Measurements from ENCODE around the gene CFDP1. TPM values are rescaled to one million over a fixed set of nuclear protein-coding genes. Genes with fewer than 3 reads are reported as not detected.

Gene CFDP1
- total RNA-seq, 1 experiment from 2014 or later = 77.6 TPM

DNA sequence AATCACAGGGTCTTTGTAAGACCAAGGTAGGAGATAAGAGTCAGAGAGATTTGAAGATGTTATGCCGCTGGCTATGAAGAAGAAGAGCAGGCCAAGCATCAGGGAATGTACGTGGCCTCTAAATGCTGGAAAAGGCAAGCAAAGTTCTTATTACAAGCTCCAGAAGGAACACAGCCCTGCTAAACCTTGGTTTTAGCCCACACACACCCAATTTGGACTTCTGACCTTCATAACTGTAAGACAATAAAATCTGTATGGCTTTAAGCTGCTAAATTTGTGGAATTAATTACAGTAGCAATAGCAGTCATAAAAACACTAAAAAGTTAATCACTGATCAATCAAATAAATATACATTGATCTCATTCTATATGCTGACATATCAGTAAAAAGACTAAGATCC lies 25.1 kb upstream of the CFDP1 start:
- Mint-ChIP-seq H3K9me3 (ENCODE audit: unreplicated experiment) (no peaks in the 10 kb centered on the region), H3K27me3 (ENCODE audit: insufficient read depth, unreplicated experiment) (no peaks in the 10 kb centered on the region), H3K4me3 (ENCODE audit: unreplicated experiment) (no peak overlapping the region), H3K27ac (ENCODE audit: unreplicated experiment) (no peak overlapping the region), H3K4me1 (ENCODE audit: low read depth, unreplicated experiment) (peaks cover 12% of the 10 kb centered on the region), H3K36me3 (ENCODE audit: insufficient read depth, unreplicated experiment) (peaks cover 11% of the 10 kb centered on the region)
- Histone ChIP-seq H3K9me3 (no peaks in the 10 kb centered on the region), H3K27me3 (replicated peaks; ENCODE audit: control insufficient read depth, insufficient read depth, low read length) (no peaks in the 10 kb centered on the region), H3K4me3 (ENCODE audit: low read depth, low read length) (no peak overlapping the region), H3K4me1 (peaks cover 5% of the 10 kb centered on the region), H3K36me3 (ENCODE audit: control insufficient read depth, insufficient read depth, low read length) (peaks cover 2% of the 10 kb centered on the region)
- ChIA-PET CTCF (interaction anchor here (0.6 kb wide), 1 partner anchor 10 kb away, joined by 8 read pairs; no protein-coding TSS in a partner anchor), POLR2A (no interaction called here)
- DNase-seq = no peak
- intact Hi-C loops (cut with micrococcal nuclease; ENCODE audit: unreplicated experiment) = no loop called here
- TF ChIP-seq, protein P1, sequence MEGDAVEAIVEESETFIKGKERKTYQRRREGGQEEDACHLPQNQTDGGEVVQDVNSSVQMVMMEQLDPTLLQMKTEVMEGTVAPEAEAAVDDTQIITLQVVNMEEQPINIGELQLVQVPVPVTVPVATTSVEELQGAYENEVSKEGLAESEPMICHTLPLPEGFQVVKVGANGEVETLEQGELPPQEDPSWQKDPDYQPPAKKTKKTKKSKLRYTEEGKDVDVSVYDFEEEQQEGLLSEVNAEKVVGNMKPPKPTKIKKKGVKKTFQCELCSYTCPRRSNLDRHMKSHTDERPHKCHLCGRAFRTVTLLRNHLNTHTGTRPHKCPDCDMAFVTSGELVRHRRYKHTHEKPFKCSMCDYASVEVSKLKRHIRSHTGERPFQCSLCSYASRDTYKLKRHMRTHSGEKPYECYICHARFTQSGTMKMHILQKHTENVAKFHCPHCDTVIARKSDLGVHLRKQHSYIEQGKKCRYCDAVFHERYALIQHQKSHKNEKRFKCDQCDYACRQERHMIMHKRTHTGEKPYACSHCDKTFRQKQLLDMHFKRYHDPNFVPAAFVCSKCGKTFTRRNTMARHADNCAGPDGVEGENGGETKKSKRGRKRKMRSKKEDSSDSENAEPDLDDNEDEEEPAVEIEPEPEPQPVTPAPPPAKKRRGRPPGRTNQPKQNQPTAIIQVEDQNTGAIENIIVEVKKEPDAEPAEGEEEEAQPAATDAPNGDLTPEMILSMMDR (IDR thresholded peaks at IDR 0.05; ENCODE audit: insufficient read depth in 1 of 2, low read depth in 1 of 2, low read length in 1 of 2, severe bottlenecking in 1 of 2, unreplicated experiment in 1 of 2) = no peak
- no TSS peak for BruUV-seq (replicated peaks)

DNA sequence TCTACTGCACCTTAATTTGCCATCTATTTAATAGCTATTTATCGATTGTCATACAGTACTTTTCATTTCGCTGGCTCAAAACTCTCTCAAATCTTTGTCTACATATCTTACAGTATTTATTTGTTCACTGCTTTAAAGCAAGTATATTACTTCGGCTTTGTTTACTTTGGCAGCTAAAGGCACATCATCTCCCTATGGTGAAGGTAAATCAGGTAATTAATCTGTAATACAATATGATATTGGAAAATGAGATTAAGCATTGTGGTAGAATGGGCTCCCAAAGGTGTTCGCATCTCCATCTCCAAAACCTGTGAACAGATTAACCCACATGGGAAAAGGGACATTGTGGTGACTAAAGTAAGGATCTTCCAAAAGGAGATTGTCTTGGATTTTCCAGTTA lies 24.7 kb upstream of the CFDP1 start:
- ChIA-PET CTCF (interaction anchor here (0.6 to 0.9 kb wide), 2 partner anchors 11 to 14 kb away, joined by 3 to 8 read pairs; no protein-coding TSS in a partner anchor), POLR2A (no interaction called here)
- no peaks in the 10 kb centered on the region for H3K27me3 ChIP-seq (replicated peaks; ENCODE audit: control insufficient read depth, insufficient read depth, low read length)
- intact Hi-C loops (cut with micrococcal nuclease; ENCODE audit: unreplicated experiment) = no loop called here
- H3K4me3 ChIP-seq (ENCODE audit: low read depth, low read length) = no peak overlapping the region
- no peak for DNase-seq
- no TSS peak for BruUV-seq (replicated peaks)
- peaks cover 12% of the 10 kb centered on the region for H3K4me1 Mint-ChIP-seq (ENCODE audit: low read depth, unreplicated experiment)
- no peaks in the 10 kb centered on the region for H3K9me3 Mint-ChIP-seq (ENCODE audit: unreplicated experiment)
- TF ChIP-seq, protein P1 (IDR thresholded peaks at IDR 0.05; ENCODE audit: insufficient read depth in 1 of 2, low read depth in 1 of 2, low read length in 1 of 2, severe bottlenecking in 1 of 2, unreplicated experiment in 1 of 2) = no peak
- no peak overlapping the region for H3K27ac Mint-ChIP-seq (ENCODE audit: unreplicated experiment)
- no peaks in the 10 kb centered on the region for H3K9me3 ChIP-seq
- H3K27me3 Mint-ChIP-seq (ENCODE audit: insufficient read depth, unreplicated experiment) = no peaks in the 10 kb centered on the region
- peaks cover 2% of the 10 kb centered on the region for H3K36me3 ChIP-seq (ENCODE audit: control insufficient read depth, insufficient read depth, low read length)
- peaks cover 14% of the 10 kb centered on the region for H3K36me3 Mint-ChIP-seq (ENCODE audit: insufficient read depth, unreplicated experiment)
- no peak overlapping the region for H3K4me3 Mint-ChIP-seq (ENCODE audit: unreplicated experiment)
- H3K4me1 ChIP-seq = peaks cover 4% of the 10 kb centered on the region

DNA sequence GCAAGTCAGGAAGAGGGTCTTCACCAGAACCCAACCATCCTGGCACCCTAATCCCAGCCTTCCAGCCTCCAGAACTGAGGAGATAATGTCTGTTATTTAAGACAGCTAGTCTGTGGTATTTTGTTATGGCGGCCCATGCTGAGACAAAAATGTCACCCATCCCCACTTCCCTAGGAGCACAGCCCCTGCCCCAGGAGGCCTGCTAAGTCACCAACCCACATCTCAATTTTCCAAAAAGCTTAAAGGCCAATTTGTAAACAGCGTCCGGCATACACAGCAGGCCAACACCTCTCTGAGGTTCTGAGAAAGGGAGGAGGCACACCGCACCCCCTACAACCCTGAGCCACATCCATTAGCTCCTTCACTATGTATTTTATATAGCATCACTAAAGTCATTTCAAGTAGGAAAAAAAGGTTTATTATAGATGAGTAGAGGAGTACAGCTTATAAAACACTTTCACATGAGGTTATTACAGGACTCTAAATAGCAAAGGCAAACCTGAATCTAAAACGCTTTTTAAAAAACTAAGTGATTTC lies 24.2 kb upstream of the CFDP1 start:
- Histone ChIP-seq H3K4me1 (no peaks in the 10 kb centered on the region), H3K9me3 (no peaks in the 10 kb centered on the region), H3K27me3 (replicated peaks; ENCODE audit: control insufficient read depth, insufficient read depth, low read length) (no peaks in the 10 kb centered on the region), H3K4me3 (ENCODE audit: low read depth, low read length) (no peak overlapping the region), H3K36me3 (ENCODE audit: control insufficient read depth, insufficient read depth, low read length) (peaks cover 2% of the 10 kb centered on the region)
- Mint-ChIP-seq H3K9me3 (ENCODE audit: unreplicated experiment) (no peaks in the 10 kb centered on the region), H3K27me3 (ENCODE audit: insufficient read depth, unreplicated experiment) (no peaks in the 10 kb centered on the region), H3K27ac (ENCODE audit: unreplicated experiment) (no peak overlapping the region), H3K36me3 (ENCODE audit: insufficient read depth, unreplicated experiment) (peaks cover 19% of the 10 kb centered on the region), H3K4me1 (ENCODE audit: low read depth, unreplicated experiment) (peaks cover 17% of the 10 kb centered on the region), H3K4me3 (ENCODE audit: unreplicated experiment) (no peak overlapping the region)
- TF ChIP-seq, protein P1 (IDR thresholded peaks at IDR 0.05; ENCODE audit: insufficient read depth in 1 of 2, low read depth in 1 of 2, low read length in 1 of 2, severe bottlenecking in 1 of 2, unreplicated experiment in 1 of 2) = no peak
- ChIA-PET CTCF (interaction anchor here (0.9 kb wide), 1 partner anchor 13 kb away, joined by 3 read pairs; no protein-coding TSS in a partner anchor), POLR2A (no interaction called here)
- DNase-seq = no peak
- intact Hi-C loops (cut with micrococcal nuclease; ENCODE audit: unreplicated experiment) = no loop called here
- no TSS peak for BruUV-seq (replicated peaks)

All from Caco-2 (cell line).